Measurements from ENCODE around the gene PAK4. TPM values are rescaled to one million over a fixed set of nuclear protein-coding genes. Genes with fewer than 3 reads are reported as not detected.

The PAK4 gene
- total and polyA plus RNA-seq, 10 of the 15 experiments (the other 5 are each of a cell fraction or from before 2014, with no cell fraction given) = 0.08 to 19.3 (median 5.9) TPM

- in situ Hi-C loops (cut with MboI) = no loop called here
- CTCF ChIA-PET = interaction anchor here (1.2 to 1.5 kb wide), 2 partner anchors 67 to 83 kb away, joined by 3 read pairs; no protein-coding TSS in a partner anchor
These were observed 63.4 kb downstream of the PAK4 start for GRCh38 chr19:39188960-39189359.

More at GRCh38 chr19:39188960-39189359, 63.4 kb downstream of the PAK4 start:
- 59% methylated on average over 6 of the region's 6 CpGs for WGBS (ENCODE audit: insufficient coverage, insufficient replicate concordance, low lambda C conversion rate, missing lambda C conversion rate)
- Histone ChIP-seq H3K36me3 (ENCODE audit: control insufficient read depth in 2 of 2, insufficient read depth in 2 of 2, low read length in 1 of 2) (no peaks in the 10 kb centered on the region), H3K4me1 (ENCODE audit: control insufficient read depth, insufficient read depth, low read length) (no peaks in the 10 kb centered on the region), H3K27ac (ENCODE audit: control insufficient read depth, insufficient read depth) (no peak overlapping the region), H2AFZ (ENCODE audit: control insufficient read depth, low read depth, low read length) (no peak overlapping the region), H3K27me3 (replicated peaks in 1 of 2; ENCODE audit: control insufficient read depth in 2 of 2, insufficient read depth in 2 of 2, low read length in 1 of 2) (no peaks in the 10 kb centered on the region), H4K20me1 (ENCODE audit: control insufficient read depth, insufficient read depth) (no peaks in the 10 kb centered on the region), H3K9ac (ENCODE audit: control insufficient read depth, insufficient read depth, low read length) (no peak overlapping the region), H3K79me2 (ENCODE audit: control insufficient read depth, insufficient read depth, low read length) (no peaks in the 10 kb centered on the region), H3K9me3 (replicated peaks; ENCODE audit: control insufficient read depth, insufficient read depth, low read length) (no peaks in the 10 kb centered on the region), H3K4me3 (no peak overlapping the region), H3K4me2 (ENCODE audit: control insufficient read depth, insufficient read depth) (no peak overlapping the region)
- SMC1A ChIA-PET (ENCODE audit: uncharacterized antibody, unreplicated experiment) = interaction anchor here (0.6 to 1.0 kb wide), 2 partner anchors 69 to 915 kb away, joined by 3 read pairs; no protein-coding TSS in a partner anchor
- BruUV-seq (replicated peaks) = no TSS peak
- POLR2A ChIA-PET = no interaction called here
- intact Hi-C loops (cut with micrococcal nuclease; ENCODE audit: unreplicated experiment) = no loop called here
- RAD21 ChIA-PET (ENCODE audit: unreplicated experiment) = no interaction called here
- ATAC-seq (no peak), FAIRE-seq (no peak), DNase-seq (ENCODE audit: low read depth, low spot score) (no peak)
- no peak for TF ChIP-seq PML (IDR thresholded peaks at IDR 0.05; ENCODE audit: low read length)
- TF ChIP-seq PRDM15 (CRISPR knock-in tag; IDR thresholded peaks at IDR 0.05) = no peak
- no peak for TF ChIP-seq NFIC (IDR thresholded peaks at IDR 0.05; ENCODE audit: low read depth, low read length)
